Progenitor cell of endocrine pancreas (in vitro differentiated cells): ENCODE measurements around the gene OTOGL. TPM values are rescaled to one million over a fixed set of nuclear protein-coding genes. Genes with fewer than 3 reads are reported as not detected.

Source experiments
- DNase-seq: peaks from one replicate; pipeline ENCODE4 v3.0.0; 2021; ENCODE audit warnings: low spot score; ENCODE audit not compliant: unreplicated experiment
- H3K27ac Mint-ChIP-seq: 2 replicates; pipeline ENCODE4 v1.8.0; 2021; ENCODE audit warnings: mild to moderate bottlenecking, moderate library complexity, mixed read lengths
- H3K27me3 Mint-ChIP-seq: 2 replicates; pipeline ENCODE4 v1.8.0; 2021; ENCODE audit warnings: mixed read lengths
- H3K36me3 Mint-ChIP-seq: 2 replicates; pipeline ENCODE4 v1.8.0; 2022; ENCODE audit warnings: mixed read lengths; ENCODE audit not compliant: insufficient read depth
- H3K4me1 Mint-ChIP-seq: 2 replicates; pipeline ENCODE4 v1.8.0; 2021; ENCODE audit warnings: low read depth, mixed read lengths
- H3K4me3 Mint-ChIP-seq: 2 replicates; pipeline ENCODE4 v1.8.0; 2021; ENCODE audit warnings: low read depth, mild to moderate bottlenecking, moderate library complexity, mixed read lengths
- H3K9me3 Mint-ChIP-seq: 2 replicates; pipeline ENCODE4 v1.8.0; 2021; ENCODE audit warnings: low read depth, mixed read lengths
- total RNA-seq: library from RNA; stranded (reverse); gene quantifications from 2 replicates; pipeline ENCODE4 v1.2.1, GENCODE V29; 2021
- TF ChIP-seq, protein P1 (sequence below): fragments of 200-600 bp; sonication (generic); IDR thresholded peaks from one replicate; pipeline ENCODE4 v1.5.0; 2021; ENCODE audit warnings: antibody characterized with exemption, mild to moderate bottlenecking; ENCODE audit not compliant: unreplicated experiment

OTOGL gene
- total RNA-seq, 1 donor from 2014 or later = 0.31 TPM

DNA sequence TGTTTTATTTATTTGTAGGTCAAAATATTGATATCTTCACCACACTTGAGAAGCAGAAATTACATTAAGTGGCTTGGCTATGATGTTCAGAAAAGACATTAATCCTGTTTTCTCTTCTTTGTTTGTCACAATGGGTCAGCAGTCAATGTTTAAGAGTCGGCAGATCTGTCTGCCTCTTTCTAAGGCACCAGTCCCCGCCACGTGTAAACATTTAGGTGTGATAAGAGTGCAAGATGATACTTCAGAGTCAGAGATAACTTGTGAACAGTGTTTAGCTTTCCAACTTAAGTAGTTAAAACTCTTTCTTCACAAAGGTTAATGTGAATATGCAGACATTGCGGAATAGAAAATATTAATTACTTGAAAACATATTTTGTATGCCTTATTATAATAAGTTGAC is 160.9 kb downstream of the OTOGL start:
- H3K4me1 Mint-ChIP-seq = peaks cover 16% of the 10 kb centered on the region
- no peak overlapping the region for H3K27ac Mint-ChIP-seq
- no peak for DNase-seq
- H3K9me3 Mint-ChIP-seq = no peaks in the 10 kb centered on the region
- no peak overlapping the region for H3K4me3 Mint-ChIP-seq
- H3K27me3 Mint-ChIP-seq = peaks cover 70% of the 10 kb centered on the region
- TF ChIP-seq, protein P1, sequence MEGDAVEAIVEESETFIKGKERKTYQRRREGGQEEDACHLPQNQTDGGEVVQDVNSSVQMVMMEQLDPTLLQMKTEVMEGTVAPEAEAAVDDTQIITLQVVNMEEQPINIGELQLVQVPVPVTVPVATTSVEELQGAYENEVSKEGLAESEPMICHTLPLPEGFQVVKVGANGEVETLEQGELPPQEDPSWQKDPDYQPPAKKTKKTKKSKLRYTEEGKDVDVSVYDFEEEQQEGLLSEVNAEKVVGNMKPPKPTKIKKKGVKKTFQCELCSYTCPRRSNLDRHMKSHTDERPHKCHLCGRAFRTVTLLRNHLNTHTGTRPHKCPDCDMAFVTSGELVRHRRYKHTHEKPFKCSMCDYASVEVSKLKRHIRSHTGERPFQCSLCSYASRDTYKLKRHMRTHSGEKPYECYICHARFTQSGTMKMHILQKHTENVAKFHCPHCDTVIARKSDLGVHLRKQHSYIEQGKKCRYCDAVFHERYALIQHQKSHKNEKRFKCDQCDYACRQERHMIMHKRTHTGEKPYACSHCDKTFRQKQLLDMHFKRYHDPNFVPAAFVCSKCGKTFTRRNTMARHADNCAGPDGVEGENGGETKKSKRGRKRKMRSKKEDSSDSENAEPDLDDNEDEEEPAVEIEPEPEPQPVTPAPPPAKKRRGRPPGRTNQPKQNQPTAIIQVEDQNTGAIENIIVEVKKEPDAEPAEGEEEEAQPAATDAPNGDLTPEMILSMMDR = no peak
- no peaks in the 10 kb centered on the region for H3K36me3 Mint-ChIP-seq

DNA sequence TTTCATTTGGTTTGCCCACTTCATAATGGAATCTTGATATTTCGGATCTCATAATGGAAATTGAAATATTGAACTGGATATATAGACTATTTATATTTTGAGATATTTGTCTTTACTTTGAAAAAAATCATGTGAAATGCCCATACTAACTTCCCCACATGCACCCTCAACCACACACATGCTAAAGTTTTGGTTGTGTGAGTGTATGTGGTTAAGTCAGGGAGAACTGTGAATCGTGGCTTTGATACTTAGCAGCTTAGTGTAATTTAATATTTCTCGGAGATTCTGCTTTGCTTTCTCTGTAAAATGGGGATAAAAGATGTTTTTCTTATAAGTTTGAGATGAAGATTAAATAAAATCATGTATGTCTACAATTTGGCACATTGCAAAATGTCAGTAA is 162.1 kb downstream of the OTOGL start:
- no peak overlapping the region for H3K4me3 Mint-ChIP-seq
- H3K36me3 Mint-ChIP-seq = no peaks in the 10 kb centered on the region

DNA sequence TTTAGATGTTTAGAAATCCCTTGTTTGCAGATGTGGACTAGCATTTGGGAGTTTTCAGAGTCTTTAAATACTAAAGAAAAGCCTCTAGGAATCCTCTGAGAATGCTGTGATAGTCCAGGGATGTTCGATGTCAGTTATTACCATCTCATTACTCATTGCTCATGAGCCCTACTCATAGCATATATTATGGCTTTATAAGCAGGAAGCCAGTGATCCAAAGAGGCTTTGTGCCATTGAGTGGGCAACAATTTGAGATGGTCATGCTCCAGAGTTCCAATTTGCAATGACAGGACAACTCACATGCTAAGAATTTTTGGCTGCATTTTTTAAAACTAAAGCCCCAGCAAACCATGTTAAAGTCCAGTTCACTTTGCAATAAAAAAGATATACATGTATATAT is 163.0 kb downstream of the OTOGL start:
- H3K36me3 Mint-ChIP-seq = no peaks in the 10 kb centered on the region

More for the DNA sequence above, 162.1 kb downstream of the OTOGL start:
- H3K9me3 Mint-ChIP-seq = no peaks in the 10 kb centered on the region
- no peak for DNase-seq
- TF ChIP-seq, protein P1 = no peak
- H3K4me1 Mint-ChIP-seq = peaks cover 16% of the 10 kb centered on the region
- no peak overlapping the region for H3K27ac Mint-ChIP-seq
- peaks cover 76% of the 10 kb centered on the region for H3K27me3 Mint-ChIP-seq

DNA sequence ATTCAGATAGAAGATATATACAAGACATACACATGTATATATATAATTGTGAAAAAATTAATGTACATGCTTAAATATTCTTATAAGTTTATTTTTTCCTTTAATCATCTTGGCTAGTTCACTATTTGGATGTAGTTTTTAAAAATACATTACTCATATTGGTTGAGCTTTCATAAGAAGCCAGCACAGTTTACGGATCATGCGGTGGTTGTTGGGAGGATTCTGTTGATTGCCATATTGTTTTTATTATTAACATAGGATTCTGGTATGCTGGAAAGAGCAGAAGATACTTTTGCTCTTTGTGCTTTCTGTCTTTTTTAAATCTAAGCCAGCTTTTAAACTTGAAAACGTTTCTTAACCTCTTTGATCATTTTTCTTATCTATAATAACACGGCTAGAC is 163.4 kb downstream of the OTOGL start:
- no peak overlapping the region for H3K27ac Mint-ChIP-seq
- no peaks in the 10 kb centered on the region for H3K9me3 Mint-ChIP-seq
- no peak for DNase-seq
- peaks cover 70% of the 10 kb centered on the region for H3K27me3 Mint-ChIP-seq
- H3K4me1 Mint-ChIP-seq = peaks cover 16% of the 10 kb centered on the region
- TF ChIP-seq, protein P1 = no peak
- no peak overlapping the region for H3K4me3 Mint-ChIP-seq
- no peaks in the 10 kb centered on the region for H3K36me3 Mint-ChIP-seq

More for the DNA sequence above, 163.0 kb downstream of the OTOGL start:
- peaks cover 16% of the 10 kb centered on the region for H3K4me1 Mint-ChIP-seq
- H3K4me3 Mint-ChIP-seq = no peak overlapping the region
- peaks cover 73% of the 10 kb centered on the region for H3K27me3 Mint-ChIP-seq
- H3K9me3 Mint-ChIP-seq = no peaks in the 10 kb centered on the region
- no peak for DNase-seq
- no peak overlapping the region for H3K27ac Mint-ChIP-seq
- TF ChIP-seq, protein P1 = no peak

DNA sequence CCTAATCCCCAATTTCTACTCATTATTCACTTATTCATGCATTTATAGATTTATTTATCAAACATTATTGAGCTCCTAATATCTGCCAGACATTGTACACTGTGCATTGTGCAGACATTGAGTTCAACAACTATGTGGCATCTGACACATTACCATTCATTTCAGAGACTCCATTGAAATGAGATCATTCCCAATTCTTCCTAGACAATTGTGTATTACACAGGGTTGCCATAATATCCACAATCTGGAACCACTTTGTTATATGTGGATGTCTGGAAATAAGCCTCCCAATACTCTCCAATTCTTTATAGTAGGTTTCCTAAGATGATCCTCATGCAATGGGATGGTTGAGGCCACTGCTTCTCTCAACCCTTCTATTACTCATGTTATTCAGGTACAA is 165.0 kb downstream of the OTOGL start:
- Mint-ChIP-seq H3K4me1 (peaks cover 18% of the 10 kb centered on the region), H3K9me3 (no peaks in the 10 kb centered on the region), H3K27ac (no peak overlapping the region), H3K27me3 (peaks cover 77% of the 10 kb centered on the region), H3K36me3 (no peaks in the 10 kb centered on the region), H3K4me3 (no peak overlapping the region)
- DNase-seq = no peak
- TF ChIP-seq, protein P1 = no peak
